Measurements from ENCODE around the gene CLEC20A. TPM values are rescaled to one million over a fixed set of nuclear protein-coding genes. Genes with fewer than 3 reads are reported as not detected.

Gene CLEC20A
- total and polyA plus RNA-seq, 2 of the 8 experiments (the other 6 are each of a cell fraction or from before 2014, with no cell fraction given), result not detected

DNA sequence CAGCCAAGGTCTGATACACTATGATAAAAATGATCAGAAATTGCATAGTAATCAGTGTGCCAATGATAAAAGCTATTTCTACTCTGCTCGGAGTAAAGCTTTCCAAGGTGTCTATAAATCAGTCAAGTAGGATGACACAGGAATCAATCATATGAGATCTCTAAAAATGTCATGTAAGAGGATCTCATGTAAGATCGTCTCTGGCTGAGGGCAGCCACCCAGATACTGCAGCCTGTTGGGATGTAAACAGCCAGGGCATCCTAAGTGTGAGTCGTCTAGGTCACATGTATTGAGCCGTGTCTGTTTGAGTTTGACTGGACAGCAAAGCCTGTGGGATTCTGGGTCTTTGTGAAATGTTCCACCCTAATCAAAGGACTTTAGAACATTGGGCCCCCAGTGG lies 13.4 kb upstream of the CLEC20A start:
- Histone ChIP-seq H3K79me2 (ENCODE audit: control insufficient read depth in 1 of 2, insufficient read depth in 2 of 2, low read length in 2 of 2) (no peaks in the 10 kb centered on the region), H3K4me1 (replicated peaks in 1 of 4; ENCODE audit: control insufficient read depth in 3 of 4, insufficient read depth in 4 of 4, low read length in 3 of 4) (peaks cover 0 to 2% (median under 1%) of the 10 kb centered on the region in 4 experiments; a peak in 1 of 7 replicates), H3K23ac (ENCODE audit: insufficient read length) (no peak overlapping the region), H3K9ac (replicated peaks in 1 of 4; ENCODE audit: extremely low read depth in 1 of 4, low read depth in 3 of 4, low read length in 3 of 4) (no peak overlapping the region), H3K27me3 (replicated peaks in 1 of 4; ENCODE audit: control insufficient read depth in 3 of 4, extremely low read depth in 1 of 4, insufficient read depth in 3 of 4, low read length in 3 of 4) (no peaks in the 10 kb centered on the region), H3K4ac (replicated peaks; ENCODE audit: insufficient read length, low read depth, low read length) (no peak overlapping the region), H3K79me1 (ENCODE audit: low read depth, low read length) (no peaks in the 10 kb centered on the region; the same call in 1 of the 2 replicates), H2AK5ac (ENCODE audit: low read depth, low read length) (no peak overlapping the region), H2BK5ac (ENCODE audit: low read depth, low read length) (no peak overlapping the region), H4K20me1 (replicated peaks in 1 of 2; ENCODE audit: control insufficient read depth in 1 of 2, insufficient read depth in 2 of 2, low read length in 2 of 2) (no peaks in the 10 kb centered on the region), H3K27ac (ENCODE audit: low read depth, low read length) (no peak overlapping the region), H2BK15ac (ENCODE audit: low read length) (no peak overlapping the region), H3K4me3 (ENCODE audit: extremely low read depth in 1 of 4, insufficient read depth in 2 of 4, low read depth in 3 of 4, low read length in 4 of 4) (no peak overlapping the region), H4K91ac (replicated peaks; ENCODE audit: insufficient read length, low read length) (no peak overlapping the region), H3K18ac (ENCODE audit: extremely low read depth, low read length) (no peak overlapping the region), H2AFZ (ENCODE audit: low read length) (no peak overlapping the region), H3K4me2 (ENCODE audit: insufficient read depth in 1 of 2, low read depth in 2 of 2, low read length in 2 of 2) (no peak overlapping the region), H4K5ac (ENCODE audit: insufficient read length, low read depth, low read length) (no peak overlapping the region), H3K36me3 (ENCODE audit: control insufficient read depth in 2 of 4, insufficient read depth in 4 of 4, low read length in 3 of 4) (no peaks in the 10 kb centered on the region), H3K9me3 (ENCODE audit: insufficient read depth in 2 of 2, low read depth in 1 of 2, low read length in 1 of 2) (no peaks in the 10 kb centered on the region), H3K14ac (ENCODE audit: insufficient read length) (no peak overlapping the region), H2BK20ac (ENCODE audit: low read length) (no peak overlapping the region), H2BK120ac (replicated peaks; ENCODE audit: low read depth, low read length) (no peak overlapping the region), H2BK12ac (ENCODE audit: low read depth, low read length) (no peak overlapping the region), H4K8ac (ENCODE audit: extremely low read depth, insufficient read depth, low read length) (no peak overlapping the region), H3K23me2 (ENCODE audit: low read depth, low read length) (no peaks in the 10 kb centered on the region; the same call in 1 of the 2 replicates), H3K56ac (replicated peaks; ENCODE audit: insufficient read length, low read depth, low read length) (no peak overlapping the region)
- no peak for TF ChIP-seq CTBP2 (IDR thresholded peaks at IDR 0.05; ENCODE audit: borderline replicate concordance, insufficient read depth, insufficient read length, low read length)
- TF ChIP-seq KDM5A (IDR thresholded peaks at IDR 0.05; ENCODE audit: low read length), result no peak
- TF ChIP-seq EGR1 (IDR thresholded peaks at IDR 0.05; ENCODE audit: borderline replicate concordance, low read depth, low read length), result no peak
- TF ChIP-seq EZH2 (IDR thresholded peaks at IDR 0.05; ENCODE audit: low read depth, low read length, severe bottlenecking), result no peak
- no peak for TF ChIP-seq CREB1 (IDR thresholded peaks at IDR 0.05)
- TF ChIP-seq, protein P1, sequence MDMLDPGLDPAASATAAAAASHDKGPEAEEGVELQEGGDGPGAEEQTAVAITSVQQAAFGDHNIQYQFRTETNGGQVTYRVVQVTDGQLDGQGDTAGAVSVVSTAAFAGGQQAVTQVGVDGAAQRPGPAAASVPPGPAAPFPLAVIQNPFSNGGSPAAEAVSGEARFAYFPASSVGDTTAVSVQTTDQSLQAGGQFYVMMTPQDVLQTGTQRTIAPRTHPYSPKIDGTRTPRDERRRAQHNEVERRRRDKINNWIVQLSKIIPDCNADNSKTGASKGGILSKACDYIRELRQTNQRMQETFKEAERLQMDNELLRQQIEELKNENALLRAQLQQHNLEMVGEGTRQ (IDR thresholded peaks at IDR 0.05; ENCODE audit: low read length), result no peak
- TF ChIP-seq HDAC6 (IDR thresholded peaks at IDR 0.05; ENCODE audit: low read depth, low read length), result no peak
- TF ChIP-seq SP4 (IDR thresholded peaks at IDR 0.05; ENCODE audit: low read length), result no peak
- TF ChIP-seq ZNF274 (IDR thresholded peaks at IDR 0.05; ENCODE audit: borderline replicate concordance, extremely low read depth, low read length), result no peak
- TF ChIP-seq EP300 (IDR thresholded peaks at IDR 0.05; ENCODE audit: borderline replicate concordance in 1 of 2, low read depth in 2 of 2, low read length in 2 of 2), result no peak
- ChIA-PET POLR2A (ENCODE audit: partially characterized antibody) (no interaction called here), CTCF (ENCODE audit: partially characterized antibody) (interaction anchor here (2.0 to 13.1 kb wide), 2 partner anchors 9 to 16 kb away, joined by 12 to 238 read pairs; no protein-coding TSS in a partner anchor)
- 92% methylated on average over 4 of the region's 4 CpGs; no CpG with 5 or more reads in 1 of the 2 experiments for WGBS, 2 experiments (ENCODE audit: extremely low coverage in 1 of 2, insufficient coverage in 1 of 2, insufficient read length in 1 of 2, insufficient replicate concordance in 2 of 2, low coverage in 1 of 2, low lambda C conversion rate in 2 of 2, missing lambda C conversion rate in 1 of 2)
- DNase-seq (ENCODE audit: low read depth in 1 of 2, low spot score in 2 of 2) (no peak), FAIRE-seq (no peak)

Data from H1 (cell line).